RWPE2 (cell line): Measurements from ENCODE around the gene ZNF362.

Source experiments
- ATAC-seq: fragments of 200-7000 bp; cut with Tn5 transposase; 3 replicates; pipeline ENCODE4 v1.9.1; 2021; ENCODE audit warnings: low read depth
- DNase-seq: peaks from one replicate; pipeline ENCODE4 v3.0.0-alpha.2; 2020; ENCODE audit warnings: low spot score
- H3K27ac ChIP-seq: fragments of 450-650 bp; 2 replicates; pipeline ENCODE4 v1.5.1; 2017; ENCODE audit warnings: mild to moderate bottlenecking; ENCODE audit not compliant: poor library complexity, severe bottlenecking
- H3K27me3 ChIP-seq: fragments of 250-450 bp; sonication (Bioruptor Pico); 2 replicates; pipeline ENCODE4 v1.5.1; 2021; ENCODE audit warnings: mild to moderate bottlenecking, moderate library complexity; ENCODE audit not compliant: insufficient read depth, poor library complexity, severe bottlenecking
- H3K36me3 ChIP-seq: fragments of 250-450 bp; sonication (Bioruptor Pico); 2 replicates; pipeline ENCODE4 v1.5.1; 2020; ENCODE audit warnings: low read depth, mild to moderate bottlenecking, moderate library complexity
- H3K4me1 ChIP-seq: fragments of 250-450 bp; sonication (Bioruptor Pico); 2 replicates; pipeline ENCODE4 v1.5.1; 2021; ENCODE audit warnings: mild to moderate bottlenecking, moderate library complexity; ENCODE audit not compliant: insufficient read depth, poor library complexity, severe bottlenecking
- H3K4me3 ChIP-seq: fragments of 250-450 bp; sonication (Bioruptor Pico); 2 replicates; pipeline ENCODE4 v1.5.1; 2021; ENCODE audit warnings: mild to moderate bottlenecking, moderate library complexity; ENCODE audit not compliant: severe bottlenecking
- H3K9me3 ChIP-seq: fragments of 250-450 bp; sonication (Bioruptor Pico); 2 replicates; pipeline ENCODE4 v1.5.1; 2021; ENCODE audit warnings: mild to moderate bottlenecking, moderate library complexity; ENCODE audit not compliant: severe bottlenecking
- TF ChIP-seq, protein P1 (sequence below): fragments of 450-650 bp; IDR thresholded peaks from one replicate; pipeline ENCODE4 v1.5.1; 2017; ENCODE audit warnings: mild to moderate bottlenecking, moderate library complexity; ENCODE audit not compliant: poor library complexity, severe bottlenecking

Gene ZNF362

DNA sequence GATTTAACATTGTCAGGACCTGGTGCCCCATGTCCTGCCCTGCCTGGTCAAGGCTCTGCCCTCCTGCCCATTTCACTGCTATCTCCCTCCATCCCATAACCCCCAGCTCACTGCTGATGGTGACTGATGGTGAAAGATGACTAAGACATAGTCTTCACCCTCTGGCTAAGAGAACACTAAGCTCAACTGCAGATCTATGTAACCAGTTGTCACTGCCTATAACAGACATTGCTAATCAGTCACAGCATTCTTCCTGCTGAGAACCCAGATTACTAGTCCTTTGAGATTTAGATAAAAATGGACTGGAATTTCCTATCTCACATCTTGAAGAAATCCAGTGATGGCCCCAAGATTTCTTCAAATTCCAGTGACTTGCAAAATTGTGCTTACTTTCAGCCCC, 8.0 kb upstream of the ZNF362 start:
- Histone ChIP-seq H3K36me3 (no peaks in the 10 kb centered on the region), H3K27me3 (no peaks in the 10 kb centered on the region), H3K9me3 (no peaks in the 10 kb centered on the region), H3K4me3 (no peak overlapping the region), H3K4me1 (no peaks in the 10 kb centered on the region), H3K27ac (no peak overlapping the region)
- ATAC-seq (no peak), DNase-seq (no peak)
- TF ChIP-seq, protein P1, sequence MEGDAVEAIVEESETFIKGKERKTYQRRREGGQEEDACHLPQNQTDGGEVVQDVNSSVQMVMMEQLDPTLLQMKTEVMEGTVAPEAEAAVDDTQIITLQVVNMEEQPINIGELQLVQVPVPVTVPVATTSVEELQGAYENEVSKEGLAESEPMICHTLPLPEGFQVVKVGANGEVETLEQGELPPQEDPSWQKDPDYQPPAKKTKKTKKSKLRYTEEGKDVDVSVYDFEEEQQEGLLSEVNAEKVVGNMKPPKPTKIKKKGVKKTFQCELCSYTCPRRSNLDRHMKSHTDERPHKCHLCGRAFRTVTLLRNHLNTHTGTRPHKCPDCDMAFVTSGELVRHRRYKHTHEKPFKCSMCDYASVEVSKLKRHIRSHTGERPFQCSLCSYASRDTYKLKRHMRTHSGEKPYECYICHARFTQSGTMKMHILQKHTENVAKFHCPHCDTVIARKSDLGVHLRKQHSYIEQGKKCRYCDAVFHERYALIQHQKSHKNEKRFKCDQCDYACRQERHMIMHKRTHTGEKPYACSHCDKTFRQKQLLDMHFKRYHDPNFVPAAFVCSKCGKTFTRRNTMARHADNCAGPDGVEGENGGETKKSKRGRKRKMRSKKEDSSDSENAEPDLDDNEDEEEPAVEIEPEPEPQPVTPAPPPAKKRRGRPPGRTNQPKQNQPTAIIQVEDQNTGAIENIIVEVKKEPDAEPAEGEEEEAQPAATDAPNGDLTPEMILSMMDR, result no peak

DNA sequence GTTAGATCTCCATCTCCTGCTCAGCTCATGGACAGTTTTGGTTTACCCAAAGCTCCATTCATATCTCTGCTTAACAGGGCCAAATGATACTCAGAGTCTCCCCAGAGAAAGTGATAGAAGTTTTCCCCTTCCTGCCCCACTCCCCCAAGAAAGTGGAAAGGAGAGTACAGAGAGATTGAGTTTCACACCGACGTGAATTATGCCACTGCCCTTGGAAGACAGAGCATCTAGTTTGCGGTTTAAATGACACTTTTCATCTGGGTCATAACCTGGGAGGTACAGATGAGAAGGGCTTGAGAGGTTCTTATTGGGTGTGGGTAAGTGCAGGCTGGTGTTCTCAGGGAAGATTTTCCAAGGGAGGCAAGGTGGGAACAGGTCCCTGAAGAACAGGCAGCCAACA, 6.9 kb upstream of the ZNF362 start:
- ATAC-seq (no peak), DNase-seq (no peak)
- Histone ChIP-seq H3K27ac (no peak overlapping the region), H3K9me3 (no peaks in the 10 kb centered on the region), H3K4me3 (no peak overlapping the region), H3K4me1 (no peaks in the 10 kb centered on the region), H3K27me3 (no peaks in the 10 kb centered on the region), H3K36me3 (no peaks in the 10 kb centered on the region)
- TF ChIP-seq, protein P1, result no peak

DNA sequence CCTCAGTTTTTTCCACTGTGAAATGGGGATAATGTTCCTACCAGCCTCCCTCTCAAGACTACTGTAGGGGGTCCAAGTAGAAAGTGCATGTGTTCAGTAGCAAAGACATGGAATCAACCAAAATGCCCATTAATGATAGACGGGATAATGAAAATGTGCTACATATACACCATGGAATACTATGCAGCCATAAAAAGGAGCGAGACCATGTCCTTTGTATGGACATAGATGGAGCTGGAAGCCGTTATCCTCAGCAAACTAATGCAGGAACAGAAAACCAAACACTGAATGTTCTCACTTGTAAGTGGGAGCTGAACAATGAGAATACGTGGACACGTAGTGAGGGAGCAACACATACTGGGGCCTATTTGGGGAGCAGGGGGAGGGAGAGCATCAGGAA, 6.1 kb upstream of the ZNF362 start:
- Histone ChIP-seq H3K4me3 (no peak overlapping the region), H3K36me3 (no peaks in the 10 kb centered on the region), H3K27ac (no peak overlapping the region), H3K4me1 (no peaks in the 10 kb centered on the region), H3K9me3 (no peaks in the 10 kb centered on the region), H3K27me3 (no peaks in the 10 kb centered on the region)
- TF ChIP-seq, protein P1, result no peak
- no peak for ATAC-seq
- DNase-seq, result no peak

DNA sequence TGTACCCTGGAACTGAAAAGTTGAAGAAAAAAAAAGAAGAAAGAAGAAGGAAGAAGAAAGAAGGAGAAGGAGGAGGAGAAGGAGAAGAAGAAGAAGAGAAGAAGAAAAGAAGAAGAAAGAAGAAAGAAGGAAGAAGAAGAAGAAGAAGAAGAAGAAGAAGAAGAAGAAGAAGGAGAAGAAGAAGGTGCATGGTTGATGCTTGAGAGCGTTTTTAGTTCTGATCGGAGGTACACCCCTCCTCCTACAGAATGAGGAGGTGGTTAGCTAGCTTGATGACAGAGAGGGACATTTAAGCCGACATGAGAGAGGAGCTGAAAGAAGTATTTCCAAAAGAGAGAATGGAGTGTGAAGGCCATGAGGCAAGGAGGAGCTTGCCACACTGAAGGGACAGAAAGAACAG, 5.6 kb upstream of the ZNF362 start:
- no peak overlapping the region for H3K4me3 ChIP-seq
- H3K9me3 ChIP-seq, result no peaks in the 10 kb centered on the region
- ATAC-seq (no peak), DNase-seq (no peak)
- H3K4me1 ChIP-seq, result no peaks in the 10 kb centered on the region
- H3K27ac ChIP-seq, result no peak overlapping the region
- H3K27me3 ChIP-seq, result no peaks in the 10 kb centered on the region
- TF ChIP-seq, protein P1, result no peak
- H3K36me3 ChIP-seq, result no peaks in the 10 kb centered on the region

DNA sequence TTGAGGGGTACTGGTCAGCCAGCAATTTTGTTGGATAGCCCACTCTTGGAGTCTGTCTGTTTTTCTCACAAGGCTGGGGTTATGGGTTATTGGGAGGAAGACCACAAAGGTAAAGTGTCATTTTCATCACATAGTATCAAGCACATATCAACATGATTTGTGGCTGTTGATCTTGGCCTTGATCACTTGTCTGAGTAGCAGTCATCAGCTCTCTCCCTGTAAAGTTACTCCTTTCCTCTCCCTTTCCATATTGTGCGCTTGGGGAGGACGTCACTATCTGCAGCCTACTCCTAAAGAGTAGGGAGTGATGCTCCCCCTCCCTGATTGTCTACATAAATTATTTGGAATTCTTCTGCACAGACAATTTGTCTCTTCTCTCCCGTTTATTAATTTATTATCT, 1.8 kb upstream of the ZNF362 start:
- Histone ChIP-seq H3K36me3 (no peaks in the 10 kb centered on the region; the same call in 1 of the 2 replicates), H3K27me3 (no peaks in the 10 kb centered on the region), H3K4me1 (no peaks in the 10 kb centered on the region), H3K4me3 (no peak overlapping the region), H3K27ac (no peak overlapping the region), H3K9me3 (no peaks in the 10 kb centered on the region)
- TF ChIP-seq, protein P1, result no peak
- DNase-seq (no peak), ATAC-seq (no peak)
